Vagina (tissue), 2 donors: ENCODE results near the gene TENT4A.

Experiments used
- CTCF ChIP-seq, 3 experiments: fragments of 450-650 bp in 2 of 3; fragments of 200-600 bp in 1 of 3; sonication (generic) in 1 of 3; IDR thresholded peaks; one replicate each; pipeline ENCODE4 v1.5.1; 2017 to 2019; ENCODE audit warnings: antibody characterized with exemption in 3 of 3, mild to moderate bottlenecking in 2 of 3, moderate library complexity in 2 of 3
- POLR2A ChIP-seq, 2 donors: fragments of 450-650 bp; IDR thresholded peaks; one replicate each; pipeline ENCODE4 v1.6.1; 2017; ENCODE audit warnings: antibody characterized with exemption in 2 of 2, mild to moderate bottlenecking in 2 of 2, moderate library complexity in 2 of 2
- POLR2AphosphoS5 ChIP-seq, 2 donors: sonication (generic); formaldehyde crosslinking; IDR thresholded peaks; one replicate each; pipeline ENCODE4 v1.9.0; 2017; ENCODE audit warnings: antibody characterized with exemption in 2 of 2, mild to moderate bottlenecking in 2 of 2, low read depth in 1 of 2; ENCODE audit not compliant: insufficient read depth in 1 of 2

- TF ChIP-seq CTCF (IDR thresholded peaks at IDR 0.05) (no peak), POLR2A (IDR thresholded peaks at IDR 0.05) (no peak), POLR2AphosphoS5 (IDR thresholded peaks at IDR 0.05; ENCODE audit: insufficient read depth in 1 of 2, low read depth in 1 of 2) (no peak)
Measured at GRCh38 chr5:6711409-6712141, 1.7 kb upstream of the TENT4A start.
